ENCODE data around the gene KRTAP5-10.

DNA sequence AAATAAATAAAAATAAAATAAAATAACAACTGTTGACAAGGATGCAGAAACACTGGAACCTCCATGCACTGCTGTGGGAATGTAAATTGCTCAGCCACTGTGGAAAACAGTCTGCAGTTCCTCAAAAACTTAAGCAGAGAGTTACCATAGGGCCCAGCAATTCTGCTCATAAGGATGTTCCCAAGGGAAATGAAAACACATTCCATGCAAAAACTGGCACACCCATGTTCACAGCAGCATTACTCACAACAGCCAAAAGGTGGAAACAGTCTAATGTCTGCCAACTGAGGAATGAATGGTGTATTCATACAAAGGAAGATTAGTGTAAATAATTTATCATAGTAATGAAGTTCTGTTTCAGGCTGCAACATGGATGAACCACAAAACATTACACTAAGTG lies 3.2 kb upstream of the KRTAP5-10 start:
- TF ChIP-seq, protein P1, sequence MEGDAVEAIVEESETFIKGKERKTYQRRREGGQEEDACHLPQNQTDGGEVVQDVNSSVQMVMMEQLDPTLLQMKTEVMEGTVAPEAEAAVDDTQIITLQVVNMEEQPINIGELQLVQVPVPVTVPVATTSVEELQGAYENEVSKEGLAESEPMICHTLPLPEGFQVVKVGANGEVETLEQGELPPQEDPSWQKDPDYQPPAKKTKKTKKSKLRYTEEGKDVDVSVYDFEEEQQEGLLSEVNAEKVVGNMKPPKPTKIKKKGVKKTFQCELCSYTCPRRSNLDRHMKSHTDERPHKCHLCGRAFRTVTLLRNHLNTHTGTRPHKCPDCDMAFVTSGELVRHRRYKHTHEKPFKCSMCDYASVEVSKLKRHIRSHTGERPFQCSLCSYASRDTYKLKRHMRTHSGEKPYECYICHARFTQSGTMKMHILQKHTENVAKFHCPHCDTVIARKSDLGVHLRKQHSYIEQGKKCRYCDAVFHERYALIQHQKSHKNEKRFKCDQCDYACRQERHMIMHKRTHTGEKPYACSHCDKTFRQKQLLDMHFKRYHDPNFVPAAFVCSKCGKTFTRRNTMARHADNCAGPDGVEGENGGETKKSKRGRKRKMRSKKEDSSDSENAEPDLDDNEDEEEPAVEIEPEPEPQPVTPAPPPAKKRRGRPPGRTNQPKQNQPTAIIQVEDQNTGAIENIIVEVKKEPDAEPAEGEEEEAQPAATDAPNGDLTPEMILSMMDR (IDR thresholded peaks at IDR 0.05), result no peak
- TF ChIP-seq POLR2A (IDR thresholded peaks at IDR 0.05), result no peak

All from testis (tissue), 2 donors.